Ovary (tissue), 3 donors: Measurements from ENCODE around the gene EIF4G3.

Experiments used
- CTCF ChIP-seq, 3 donors: fragments of 450-650 bp in 2 of 3; fragments of 200-600 bp in 1 of 3; IDR thresholded peaks; one replicate each; pipeline versions ENCODE4 v1.5.1 to v1.8.0; 2016 to 2022; ENCODE audit warnings: antibody characterized with exemption in 3 of 3, mild to moderate bottlenecking in 1 of 3
- POLR2A ChIP-seq: fragments of 450-650 bp; IDR thresholded peaks from one replicate; pipeline ENCODE4 v1.6.1; 2017; ENCODE audit warnings: antibody characterized with exemption, mild to moderate bottlenecking, moderate library complexity
- donor health status: DM: no; HTN: no; CAD: no.

- TF ChIP-seq CTCF (IDR thresholded peaks at IDR 0.05) = no peak
- no peak for TF ChIP-seq POLR2A
Measured at GRCh38 chr1:21106709-21107108, 70.0 kb downstream of the EIF4G3 start.
